ENCODE data around the gene BHLHE40.
"Not testable (repeated sequence)": the region's sequence is repeated elsewhere in the genome, so short reads cannot be mapped to it uniquely, and the experiment has no call there.

Gene BHLHE40

GRCh38 chr3:4959180-4959579, 20.1 kb upstream of the BHLHE40 start:
- DNase-seq (ENCODE audit: low read depth, low spot score): no peak
- Histone ChIP-seq H3K4me1 (ENCODE audit: insufficient read depth, insufficient read length) (no peaks in the 10 kb centered on the region), H3K36me3 (ENCODE audit: insufficient read depth, insufficient read length, low read length) (no peaks in the 10 kb centered on the region), H3K9ac (ENCODE audit: insufficient read length, low read depth) (no peak overlapping the region), H3K27me3 (ENCODE audit: insufficient read depth, insufficient read length) (no peaks in the 10 kb centered on the region), H3K9me3 (ENCODE audit: insufficient read depth, low read length) (peaks cover 8% of the 10 kb centered on the region), H3K4me3 (ENCODE audit: insufficient read length, low read depth) (no peak overlapping the region)
- no peak for TF ChIP-seq SUZ12 (IDR thresholded peaks at IDR 0.05; ENCODE audit: extremely low read depth, insufficient read depth, insufficient read length)

DNA sequence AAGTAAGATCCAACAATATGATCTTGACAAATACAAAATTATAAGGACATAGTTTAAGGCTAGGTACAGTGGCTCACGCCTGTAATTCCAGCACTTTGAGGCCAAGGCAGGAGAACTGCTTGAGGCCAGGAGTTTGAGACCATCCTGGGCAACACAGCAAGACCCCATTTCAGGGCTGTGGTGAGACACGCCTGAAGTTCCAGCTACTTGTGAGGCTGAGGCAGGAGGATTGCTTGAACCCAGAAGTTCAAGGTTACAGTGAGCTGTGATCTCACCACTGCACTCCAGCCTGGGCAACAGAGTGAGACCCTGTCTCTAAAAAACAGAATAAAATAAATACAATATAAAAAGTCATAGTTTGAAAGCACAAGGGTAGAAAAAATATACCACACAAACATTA, 17.4 kb upstream of the BHLHE40 start:
- peaks cover 19% of the 10 kb centered on the region for H3K9me3 ChIP-seq (ENCODE audit: insufficient read depth, low read length)
- not testable (repeated sequence) for H3K4me1 ChIP-seq (ENCODE audit: insufficient read depth, insufficient read length); H3K27me3 ChIP-seq (ENCODE audit: insufficient read depth, insufficient read length); DNase-seq (ENCODE audit: low read depth, low spot score); H3K36me3 ChIP-seq (ENCODE audit: insufficient read depth, insufficient read length, low read length); H3K9ac ChIP-seq (ENCODE audit: insufficient read length, low read depth); H3K4me3 ChIP-seq (ENCODE audit: insufficient read length, low read depth)

DNA sequence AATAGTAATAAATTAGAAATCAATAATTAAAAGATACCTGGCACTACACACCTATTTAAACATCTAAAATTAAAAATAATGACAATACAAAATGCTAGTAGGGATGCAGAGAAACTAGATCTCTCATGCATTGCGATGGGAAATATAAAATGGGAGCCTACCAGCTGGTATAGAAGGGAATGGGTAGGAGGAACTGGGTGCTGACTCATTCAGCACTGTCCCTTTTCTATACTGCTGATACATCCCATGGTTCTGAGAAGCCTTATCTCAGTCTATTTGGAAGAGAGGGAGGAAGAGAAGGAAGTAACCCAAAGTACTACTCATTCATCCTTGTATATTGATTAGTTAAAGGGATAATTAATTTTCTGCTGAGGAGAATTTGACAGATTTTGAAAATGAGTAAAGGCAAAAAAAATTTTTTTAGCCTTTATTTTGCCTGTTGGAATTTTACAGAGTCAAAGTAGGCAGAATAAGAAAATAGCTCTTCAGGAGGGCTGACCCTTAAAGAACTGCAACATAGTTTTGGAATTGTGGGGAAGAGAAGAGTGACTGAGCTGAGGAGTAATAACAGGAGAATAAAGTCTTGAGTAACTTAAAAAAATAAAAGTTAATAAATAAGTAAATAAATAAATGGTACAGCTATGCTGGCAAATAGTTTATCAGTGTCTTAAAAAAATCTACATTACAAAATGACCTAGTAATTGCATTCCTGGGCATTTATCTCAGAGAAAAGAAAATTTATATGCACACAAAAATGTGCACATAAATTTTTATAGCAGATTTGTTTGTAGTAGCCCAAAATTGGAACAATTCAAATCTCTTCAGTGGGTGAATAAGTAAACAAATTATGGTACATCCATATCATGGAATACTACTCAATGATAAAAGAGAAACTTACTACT, 15.3 kb upstream of the BHLHE40 start:
- no peak overlapping the region for H3K9ac ChIP-seq (ENCODE audit: insufficient read length, low read depth)
- DNase-seq (ENCODE audit: low read depth, low spot score): no peak
- no peaks in the 10 kb centered on the region for H3K27me3 ChIP-seq (ENCODE audit: insufficient read depth, insufficient read length)
- no peak overlapping the region for H3K4me3 ChIP-seq (ENCODE audit: insufficient read length, low read depth)
- no peaks in the 10 kb centered on the region for H3K36me3 ChIP-seq (ENCODE audit: insufficient read depth, insufficient read length, low read length)
- peaks cover 16% of the 10 kb centered on the region for H3K9me3 ChIP-seq (ENCODE audit: insufficient read depth, low read length)
- TF ChIP-seq ZNF274 (IDR thresholded peaks at IDR 0.05; ENCODE audit: low read depth, low read length): no peak
- TF ChIP-seq SUZ12 (IDR thresholded peaks at IDR 0.05; ENCODE audit: extremely low read depth, insufficient read depth, insufficient read length): no peak
- no peak for TF ChIP-seq YY1 (IDR thresholded peaks at IDR 0.05; ENCODE audit: insufficient read depth, insufficient read length)
- H3K4me1 ChIP-seq (ENCODE audit: insufficient read depth, insufficient read length): no peaks in the 10 kb centered on the region

GRCh38 chr3:4966006-4966405, 13.2 kb upstream of the BHLHE40 start:
- H3K36me3 ChIP-seq (ENCODE audit: insufficient read depth, insufficient read length, low read length); H3K4me3 ChIP-seq (ENCODE audit: insufficient read length, low read depth); H3K9ac ChIP-seq (ENCODE audit: insufficient read length, low read depth); H3K4me1 ChIP-seq (ENCODE audit: insufficient read depth, insufficient read length); DNase-seq (ENCODE audit: low read depth, low spot score); H3K27me3 ChIP-seq (ENCODE audit: insufficient read depth, insufficient read length): not testable (repeated sequence)
- peaks cover 11% of the 10 kb centered on the region for H3K9me3 ChIP-seq (ENCODE audit: insufficient read depth, low read length)

- not testable (repeated sequence) for H3K4me3 ChIP-seq (ENCODE audit: insufficient read length, low read depth); H3K36me3 ChIP-seq (ENCODE audit: insufficient read depth, insufficient read length, low read length); DNase-seq (ENCODE audit: low read depth, low spot score); H3K9ac ChIP-seq (ENCODE audit: insufficient read length, low read depth); H3K4me1 ChIP-seq (ENCODE audit: insufficient read depth, insufficient read length); H3K27me3 ChIP-seq (ENCODE audit: insufficient read depth, insufficient read length)
- peaks cover 11% of the 10 kb centered on the region for H3K9me3 ChIP-seq (ENCODE audit: insufficient read depth, low read length)
Observed at GRCh38 chr3:4967683-4968082, 11.6 kb upstream of the BHLHE40 start.

GRCh38 chr3:4971437-4971836, 7.8 kb upstream of the BHLHE40 start:
- not testable (repeated sequence) for H3K9me3 ChIP-seq (ENCODE audit: insufficient read depth, low read length); H3K4me3 ChIP-seq (ENCODE audit: insufficient read length, low read depth); H3K27me3 ChIP-seq (ENCODE audit: insufficient read depth, insufficient read length); DNase-seq (ENCODE audit: low read depth, low spot score); H3K36me3 ChIP-seq (ENCODE audit: insufficient read depth, insufficient read length, low read length); H3K4me1 ChIP-seq (ENCODE audit: insufficient read depth, insufficient read length); H3K9ac ChIP-seq (ENCODE audit: insufficient read length, low read depth)

- H3K4me3 ChIP-seq (ENCODE audit: insufficient read length, low read depth): no peak overlapping the region
- peaks cover 3% of the 10 kb centered on the region for H3K27me3 ChIP-seq (ENCODE audit: insufficient read depth, insufficient read length)
- DNase-seq (ENCODE audit: low read depth, low spot score): no peak
- TF ChIP-seq YY1 (IDR thresholded peaks at IDR 0.05; ENCODE audit: insufficient read depth, insufficient read length) (no peak), ZNF274 (IDR thresholded peaks at IDR 0.05; ENCODE audit: low read depth, low read length) (no peak), SUZ12 (IDR thresholded peaks at IDR 0.05; ENCODE audit: extremely low read depth, insufficient read depth, insufficient read length) (no peak)
- H3K9ac ChIP-seq (ENCODE audit: insufficient read length, low read depth): no peak overlapping the region
- H3K9me3 ChIP-seq (ENCODE audit: insufficient read depth, low read length): no peaks in the 10 kb centered on the region; the same call in 1 of the 2 replicates
- H3K4me1 ChIP-seq (ENCODE audit: insufficient read depth, insufficient read length): peaks cover 3% of the 10 kb centered on the region
- H3K36me3 ChIP-seq (ENCODE audit: insufficient read depth, insufficient read length, low read length): no peaks in the 10 kb centered on the region
Observed at GRCh38 chr3:4971838-4972237, 7.4 kb upstream of the BHLHE40 start.
